WTC11 (cell line): ENCODE data around the gene TFAP2E. TPM values are rescaled to one million over a fixed set of nuclear protein-coding genes. Genes with fewer than 3 reads are reported as not detected.

Source experiments
- ATAC-seq: fragments of 200-7000 bp; cut with Tn5 transposase; 2 replicates; pipeline ENCODE4 v1.10.0; 2021; ENCODE audit warnings: mild to moderate bottlenecking, moderate library complexity
- CTCF ChIA-PET: fragments of 300-600 bp; sonication (Branson Sonifier 250); formaldehyde crosslinking; loops from one replicate; lab custom pipeline; 2021; ENCODE audit warnings: antibody characterized with exemption; lab: Charles Lee
- POLR2A ChIA-PET: fragments of 350-600 bp; sonication (Branson Sonifier 250); formaldehyde crosslinking; loops from one replicate; lab custom pipeline; 2021; ENCODE audit warnings: antibody characterized with exemption; lab: Charles Lee
- DNase-seq: peaks from one replicate; pipeline ENCODE4 v3.0.0; 2021; ENCODE audit warnings: low spot score
- H3K27ac Mint-ChIP-seq: 2 replicates; pipeline ENCODE4 v1.8.0; 2021; ENCODE audit warnings: mixed read lengths
- H3K27me3 Mint-ChIP-seq: 2 replicates; pipeline ENCODE4 v1.8.0; 2021; ENCODE audit warnings: low read depth, mild to moderate bottlenecking, moderate library complexity, mixed read lengths
- H3K36me3 Mint-ChIP-seq: 2 replicates; pipeline ENCODE4 v1.8.0; 2021; ENCODE audit warnings: mixed read lengths
- H3K4me1 Mint-ChIP-seq: 2 replicates; pipeline ENCODE4 v1.8.0; 2022; ENCODE audit warnings: mixed read lengths
- H3K4me3 Mint-ChIP-seq: 2 replicates; pipeline ENCODE4 v1.8.0; 2021; ENCODE audit warnings: mild to moderate bottlenecking, moderate library complexity, mixed read lengths
- H3K9me3 Mint-ChIP-seq: 2 replicates; pipeline ENCODE4 v1.8.0; 2021; ENCODE audit warnings: mixed read lengths
- FOXJ3 ChIP-seq: sonication (generic); formaldehyde crosslinking; IDR thresholded peaks from 2 replicates; pipeline ENCODE4 v1.9.0; 2021; ENCODE audit warnings: missing genetic modification reagents, mild to moderate bottlenecking, borderline replicate concordance
- FOXP4 ChIP-seq: sonication (generic); formaldehyde crosslinking; IDR thresholded peaks from 2 replicates; pipeline ENCODE4 v1.8.0; 2022; ENCODE audit warnings: mild to moderate bottlenecking, missing genetic modification reagents
- GRHL2 ChIP-seq: fragments of 250-450 bp; sonication (Bioruptor Pico); IDR thresholded peaks from 2 replicates; pipeline ENCODE4 v1.8.0; 2022; ENCODE audit warnings: mild to moderate bottlenecking, moderate library complexity; ENCODE audit not compliant: insufficient replicate concordance, severe bottlenecking
- GTF2I ChIP-seq: fragments of 250-450 bp; sonication (Bioruptor Pico); conservative IDR thresholded peaks from 2 replicates; pipeline ENCODE4 v1.4.0; 2021; ENCODE audit warnings: mild to moderate bottlenecking
- IRF2 ChIP-seq: sonication (generic); formaldehyde crosslinking; IDR thresholded peaks from 2 replicates; pipeline ENCODE4 v1.8.0; 2022; ENCODE audit warnings: low read depth, missing genetic modification reagents, borderline replicate concordance
- PRRX2 ChIP-seq: fragments of 250-450 bp; sonication (Bioruptor Pico); IDR thresholded peaks from 2 replicates; pipeline ENCODE4 v1.8.0; 2021; ENCODE audit warnings: mild to moderate bottlenecking
- SMAD3 ChIP-seq: sonication (generic); formaldehyde crosslinking; IDR thresholded peaks from 2 replicates; pipeline ENCODE4 v1.8.0; 2022; ENCODE audit warnings: missing genetic modification reagents, mild to moderate bottlenecking, borderline replicate concordance
- SOX15 ChIP-seq: fragments of 250-450 bp; sonication (Bioruptor Pico); IDR thresholded peaks from 2 replicates; pipeline ENCODE4 v1.9.0; 2021; ENCODE audit warnings: mild to moderate bottlenecking
- SP1 ChIP-seq: sonication (generic); formaldehyde crosslinking; conservative IDR thresholded peaks from 2 replicates; pipeline ENCODE4 v1.8.1; 2022; ENCODE audit warnings: missing genetic modification reagents
- USF2 ChIP-seq: sonication (generic); formaldehyde crosslinking; IDR thresholded peaks from 2 replicates; pipeline ENCODE4 v1.8.1; 2023; ENCODE audit warnings: mild to moderate bottlenecking, missing genetic modification reagents, moderate library complexity
- ZBTB21 ChIP-seq: sonication (generic); formaldehyde crosslinking; IDR thresholded peaks from 2 replicates; pipeline ENCODE4 v1.8.1; 2023; ENCODE audit warnings: mild to moderate bottlenecking, missing genetic modification reagents, borderline replicate concordance
- ZNF232 ChIP-seq: sonication (generic); formaldehyde crosslinking; IDR thresholded peaks from 2 replicates; pipeline ENCODE4 v1.8.0; 2022; ENCODE audit warnings: mild to moderate bottlenecking, missing genetic modification reagents
- ZNF396 ChIP-seq: fragments of 250-450 bp; sonication (Bioruptor Pico); IDR thresholded peaks from 2 replicates; pipeline ENCODE4 v1.8.0; 2021; ENCODE audit warnings: mild to moderate bottlenecking, moderate library complexity, borderline replicate concordance
- ZNF423 ChIP-seq: fragments of 250-450 bp; sonication (Bioruptor Pico); IDR thresholded peaks from 2 replicates; pipeline ENCODE4 v2.1.2; 2022; ENCODE audit warnings: mild to moderate bottlenecking, moderate library complexity
- total RNA-seq: library from RNA; stranded (reverse); gene quantifications from 3 replicates; pipeline ENCODE4 v1.2.3, GENCODE V29; 2021
- TF ChIP-seq, protein P1 (sequence below): sonication (generic); formaldehyde crosslinking; IDR thresholded peaks from 2 replicates; pipeline ENCODE4 v1.8.0; 2022; ENCODE audit warnings: mild to moderate bottlenecking, missing genetic modification reagents
- TF ChIP-seq, protein P2 (sequence below): sonication (generic); formaldehyde crosslinking; IDR thresholded peaks from 2 replicates; pipeline ENCODE4 v1.8.1; 2022; ENCODE audit warnings: low read depth, mild to moderate bottlenecking, moderate library complexity, missing genetic modification reagents, borderline replicate concordance
- TF ChIP-seq, protein P3 (sequence below): fragments of 250-450 bp; sonication (Bioruptor Pico); IDR thresholded peaks from 2 replicates; pipeline ENCODE4 v2.1.2; 2022; ENCODE audit warnings: mild to moderate bottlenecking, moderate library complexity

Gene TFAP2E
- total RNA-seq, 1 experiment from 2014 or later: 1.7 TPM

- TF ChIP-seq ZNF423 (CRISPR knock-in tag): peak; percentile 52; the same call in 1 of the 2 replicates
- no peak for TF ChIP-seq ZNF232 (CRISPR knock-in tag)
- peaks cover 29% of the 10 kb centered on the region for H3K4me1 Mint-ChIP-seq
- peaks cover 29% of the 10 kb centered on the region for H3K36me3 Mint-ChIP-seq
- H3K9me3 Mint-ChIP-seq: no peaks in the 10 kb centered on the region
- H3K27me3 Mint-ChIP-seq: no peaks in the 10 kb centered on the region
- ATAC-seq (peak; percentile 71), DNase-seq (peak; percentile 25)
- no peak overlapping the region; the same call in 1 of the 2 replicates for H3K4me3 Mint-ChIP-seq
- POLR2A ChIA-PET: interaction anchor here (0.7 kb wide), 1 partner anchor 139 kb away, joined by 3 read pairs; no protein-coding TSS in a partner anchor
- H3K27ac Mint-ChIP-seq: peak overlapping the region; percentile 84
- CTCF ChIA-PET: interaction anchor here (0.7 to 2.2 kb wide), 7 partner anchors 53 to 146 kb away, joined by 3 to 9 read pairs (median 5); partner anchors contain the start of gene CLSPN
Observed at GRCh38 chr1:35622510-35623178, 49.5 kb downstream of the TFAP2E start.

DNA sequence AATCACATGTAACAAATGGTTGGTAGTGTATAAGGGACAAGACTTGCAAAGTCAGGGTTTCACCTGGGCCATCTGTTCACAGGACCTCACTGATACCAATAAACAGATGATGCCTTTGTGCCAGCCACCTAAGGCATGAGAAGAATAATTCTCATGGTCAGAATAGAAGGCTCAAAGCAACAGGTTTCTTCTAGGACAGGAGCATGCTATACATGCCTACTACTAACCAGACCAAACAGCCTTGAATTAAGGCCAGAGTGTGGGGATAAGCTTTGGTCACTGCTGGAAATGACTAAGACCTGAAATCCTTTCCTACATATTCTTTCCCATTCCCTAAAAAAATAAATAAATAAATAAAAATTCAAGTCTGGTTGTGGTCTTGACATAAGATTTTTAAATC lies 50.7 kb downstream of the TFAP2E start:
- H3K27ac Mint-ChIP-seq: peak overlapping the region; percentile 84
- ChIA-PET CTCF (interaction anchor here (1.5 to 2.2 kb wide), 4 partner anchors 59 to 145 kb away, joined by 5 to 9 read pairs (median 7); partner anchors contain the start of gene CLSPN), POLR2A (interaction anchor here (1.2 kb wide), 1 partner anchor 79 kb away, joined by 3 read pairs; no protein-coding TSS in a partner anchor)
- no peak for DNase-seq
- peaks cover 29% of the 10 kb centered on the region for H3K4me1 Mint-ChIP-seq
- peaks cover 28% of the 10 kb centered on the region for H3K36me3 Mint-ChIP-seq
- TF ChIP-seq, protein P1, sequence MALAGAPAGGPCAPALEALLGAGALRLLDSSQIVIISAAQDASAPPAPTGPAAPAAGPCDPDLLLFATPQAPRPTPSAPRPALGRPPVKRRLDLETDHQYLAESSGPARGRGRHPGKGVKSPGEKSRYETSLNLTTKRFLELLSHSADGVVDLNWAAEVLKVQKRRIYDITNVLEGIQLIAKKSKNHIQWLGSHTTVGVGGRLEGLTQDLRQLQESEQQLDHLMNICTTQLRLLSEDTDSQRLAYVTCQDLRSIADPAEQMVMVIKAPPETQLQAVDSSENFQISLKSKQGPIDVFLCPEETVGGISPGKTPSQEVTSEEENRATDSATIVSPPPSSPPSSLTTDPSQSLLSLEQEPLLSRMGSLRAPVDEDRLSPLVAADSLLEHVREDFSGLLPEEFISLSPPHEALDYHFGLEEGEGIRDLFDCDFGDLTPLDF: no peak
- TF ChIP-seq SP1 (CRISPR knock-in tag) (no peak), FOXP4 (CRISPR knock-in tag) (no peak), ZNF396 (CRISPR knock-in tag) (no peak), IRF2 (CRISPR knock-in tag) (no peak), SOX15 (CRISPR knock-in tag) (no peak), PRRX2 (CRISPR knock-in tag) (no peak), FOXJ3 (CRISPR knock-in tag) (no peak), ZBTB21 (CRISPR knock-in tag) (no peak)
- H3K27me3 Mint-ChIP-seq: no peaks in the 10 kb centered on the region
- no peaks in the 10 kb centered on the region for H3K9me3 Mint-ChIP-seq
- no peak overlapping the region for H3K4me3 Mint-ChIP-seq
- no peak for ATAC-seq

DNA sequence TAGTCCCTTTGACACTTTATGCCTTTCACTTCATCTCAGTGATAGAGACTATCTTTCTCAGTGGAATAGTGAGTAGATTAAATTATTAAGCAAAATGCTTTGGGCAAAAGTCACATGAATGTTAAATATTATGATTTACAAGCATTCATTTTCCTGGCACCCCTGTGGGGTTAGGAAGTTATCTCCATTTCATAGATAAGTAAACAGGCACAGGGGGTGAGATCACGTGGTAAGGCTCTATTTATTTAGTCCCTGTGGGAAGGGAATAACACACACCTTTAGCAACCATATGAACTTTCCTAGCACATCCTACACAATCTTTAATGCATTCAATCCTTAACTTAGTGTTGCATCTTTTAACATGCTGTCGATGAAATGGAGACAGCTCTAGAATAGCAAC lies 55.9 kb downstream of the TFAP2E start:
- H3K36me3 Mint-ChIP-seq: peaks cover 59% of the 10 kb centered on the region
- TF ChIP-seq SMAD3 (CRISPR knock-in tag) (no peak), USF2 (no peak), GTF2I (CRISPR knock-in tag) (no peak), GRHL2 (no peak)
- TF ChIP-seq, protein P2, sequence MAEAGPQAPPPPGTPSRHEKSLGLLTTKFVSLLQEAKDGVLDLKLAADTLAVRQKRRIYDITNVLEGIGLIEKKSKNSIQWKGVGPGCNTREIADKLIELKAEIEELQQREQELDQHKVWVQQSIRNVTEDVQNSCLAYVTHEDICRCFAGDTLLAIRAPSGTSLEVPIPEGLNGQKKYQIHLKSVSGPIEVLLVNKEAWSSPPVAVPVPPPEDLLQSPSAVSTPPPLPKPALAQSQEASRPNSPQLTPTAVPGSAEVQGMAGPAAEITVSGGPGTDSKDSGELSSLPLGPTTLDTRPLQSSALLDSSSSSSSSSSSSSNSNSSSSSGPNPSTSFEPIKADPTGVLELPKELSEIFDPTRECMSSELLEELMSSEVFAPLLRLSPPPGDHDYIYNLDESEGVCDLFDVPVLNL (CRISPR knock-in tag): no peak
- TF ChIP-seq, protein P3, sequence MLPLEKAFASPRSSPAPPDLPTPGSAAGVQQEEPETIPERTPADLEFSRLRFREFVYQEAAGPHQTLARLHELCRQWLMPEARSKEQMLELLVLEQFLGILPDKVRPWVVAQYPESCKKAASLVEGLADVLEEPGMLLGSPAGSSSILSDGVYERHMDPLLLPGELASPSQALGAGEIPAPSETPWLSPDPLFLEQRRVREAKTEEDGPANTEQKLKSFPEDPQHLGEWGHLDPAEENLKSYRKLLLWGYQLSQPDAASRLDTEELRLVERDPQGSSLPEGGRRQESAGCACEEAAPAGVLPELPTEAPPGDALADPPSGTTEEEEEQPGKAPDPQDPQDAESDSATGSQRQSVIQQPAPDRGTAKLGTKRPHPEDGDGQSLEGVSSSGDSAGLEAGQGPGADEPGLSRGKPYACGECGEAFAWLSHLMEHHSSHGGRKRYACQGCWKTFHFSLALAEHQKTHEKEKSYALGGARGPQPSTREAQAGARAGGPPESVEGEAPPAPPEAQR (CRISPR knock-in tag): no peak
- no peaks in the 10 kb centered on the region for H3K9me3 Mint-ChIP-seq
- H3K27me3 Mint-ChIP-seq: no peaks in the 10 kb centered on the region
- CTCF ChIA-PET: interaction anchor here (1.2 kb wide), 1 partner anchor 17 kb away, joined by 3 read pairs; no protein-coding TSS in a partner anchor
- no peak for DNase-seq
- H3K4me1 Mint-ChIP-seq: no peaks in the 10 kb centered on the region
- ATAC-seq: no peak
- H3K27ac Mint-ChIP-seq: peak overlapping the region; percentile 9; the same call in 1 of the 2 replicates
- H3K4me3 Mint-ChIP-seq: no peak overlapping the region
- POLR2A ChIA-PET: no interaction called here
